GM19468 (cell line): ENCODE measurements around the gene ZNF827.

ENCODE experiments used
- ATAC-seq: cut with Tn5 transposase; IDR thresholded peaks from one replicate; pipeline ENCODE4 v1.9.1; 2021; ENCODE audit warnings: mild to moderate bottlenecking, moderate library complexity, moderate number of reproducible peaks; ENCODE audit not compliant: unreplicated experiment; ENCODE audit errors: extremely low read depth

ZNF827 gene

DNA sequence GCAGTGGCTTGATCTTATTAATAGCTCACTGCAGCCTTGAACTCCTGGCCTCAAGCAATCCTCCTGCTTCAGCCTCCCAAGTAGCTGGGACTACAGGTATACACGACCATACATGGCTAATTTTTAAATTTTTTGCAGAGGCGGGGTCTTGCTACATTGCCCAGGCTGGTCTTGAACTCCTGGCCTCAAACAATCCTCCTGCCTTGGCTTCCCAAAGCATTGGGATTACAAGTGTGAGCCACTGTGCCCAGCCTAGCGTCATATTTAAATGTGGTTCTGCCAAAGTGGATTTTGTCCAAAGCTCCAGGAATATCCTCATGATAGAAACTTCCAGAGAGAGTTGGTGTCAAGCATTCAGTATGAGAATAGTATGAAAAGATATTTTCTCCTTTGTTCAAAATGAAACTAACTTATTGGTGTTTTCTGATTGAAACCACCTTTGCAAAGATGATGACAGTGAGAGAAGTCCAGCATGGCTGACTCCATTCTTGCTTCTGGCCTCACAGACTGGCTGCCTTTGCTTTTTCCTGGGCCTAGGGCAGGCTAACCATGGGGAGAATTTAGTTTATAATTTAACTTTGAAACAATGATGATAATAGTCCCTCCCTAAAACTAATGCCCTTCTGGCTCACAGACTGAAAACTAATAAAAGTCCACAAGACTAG lies 129.6 kb downstream of the ZNF827 start:
- no peak for ATAC-seq

DNA sequence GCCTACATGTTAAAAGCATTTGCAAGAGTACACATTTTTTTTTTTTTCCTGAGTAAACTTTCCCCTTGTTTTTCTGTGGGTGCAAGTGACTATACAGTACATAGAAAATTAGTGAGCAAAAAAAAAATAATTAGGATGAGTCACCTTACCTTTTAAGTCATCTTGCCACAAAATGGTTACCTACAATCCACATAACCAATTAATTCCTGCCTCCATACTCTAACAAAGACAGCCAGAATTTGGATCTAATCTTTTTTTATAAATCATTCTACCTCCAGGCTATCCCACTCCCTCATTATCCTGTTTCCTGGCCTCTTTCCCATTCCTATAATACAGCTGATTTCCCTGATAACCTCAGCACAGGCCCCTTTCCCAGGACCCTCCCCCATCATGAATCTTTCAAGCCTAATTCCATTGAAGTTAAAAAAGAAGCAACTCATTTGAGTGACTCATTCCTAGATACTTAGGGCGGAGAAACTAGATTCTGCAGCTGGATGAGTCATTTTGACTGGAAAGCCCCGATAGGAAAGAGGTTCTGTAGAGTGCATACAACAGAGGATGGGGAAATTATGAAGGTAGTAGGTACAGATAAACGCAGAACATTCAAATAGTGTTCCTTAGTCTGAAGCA lies 130.5 kb downstream of the ZNF827 start:
- ATAC-seq: peak; percentile 47

DNA sequence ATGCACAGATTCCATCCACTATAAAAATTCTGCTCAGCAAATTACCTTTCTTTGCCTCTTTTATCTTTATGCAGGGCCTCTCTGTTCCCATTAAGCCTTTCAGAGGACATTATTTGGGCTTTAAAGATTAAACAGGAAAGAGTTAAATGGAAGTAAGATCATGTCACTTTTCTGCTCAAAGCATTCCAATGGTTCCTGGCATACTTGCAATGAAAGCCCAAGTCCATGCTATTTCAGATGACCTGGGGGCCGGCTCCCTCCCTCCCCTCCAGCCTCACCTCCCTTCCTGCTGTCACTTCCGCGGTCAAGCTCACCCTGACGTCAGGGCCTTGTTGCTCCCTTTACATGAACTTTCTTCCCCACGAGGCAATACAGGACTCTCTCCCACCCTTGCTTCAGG lies 133.1 kb downstream of the ZNF827 start:
- ATAC-seq: no peak

DNA sequence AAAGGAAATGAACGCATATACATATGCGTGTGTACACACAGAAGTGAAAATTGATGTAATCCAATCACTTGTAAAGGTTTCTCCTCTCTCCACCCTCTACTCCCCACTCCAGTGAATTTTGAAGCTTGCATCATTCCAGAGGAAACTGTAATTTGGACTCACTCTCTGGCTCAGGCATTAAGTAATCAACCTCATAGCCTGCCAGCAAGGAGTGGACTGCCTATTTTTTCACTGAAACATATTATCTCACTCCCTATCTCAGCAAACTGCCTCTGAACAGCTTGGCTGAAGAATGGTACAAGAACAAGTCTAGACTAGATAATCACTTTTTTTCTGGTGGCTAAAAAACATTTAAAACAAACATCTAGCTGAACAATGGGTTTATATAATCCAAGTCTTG lies 134.5 kb downstream of the ZNF827 start:
- no peak for ATAC-seq

DNA sequence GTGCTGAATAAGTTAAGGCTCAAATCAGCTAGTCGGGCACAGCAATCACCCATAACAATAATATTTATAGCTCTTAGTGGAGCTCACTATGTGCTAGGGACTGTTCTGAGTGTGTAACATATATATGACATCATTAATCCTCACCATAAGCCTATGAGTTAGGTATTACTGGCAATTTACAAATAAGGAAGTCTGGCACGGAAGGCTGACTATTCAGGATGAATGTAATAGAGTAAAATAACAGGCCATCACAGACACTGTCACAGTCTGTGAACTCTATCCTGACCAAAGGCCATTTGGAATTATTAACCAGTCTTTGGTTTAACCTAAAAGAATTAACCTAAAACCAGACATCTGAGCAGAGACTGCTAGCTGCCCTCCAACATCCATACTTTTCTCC lies 139.4 kb downstream of the ZNF827 start:
- ATAC-seq: no peak

DNA sequence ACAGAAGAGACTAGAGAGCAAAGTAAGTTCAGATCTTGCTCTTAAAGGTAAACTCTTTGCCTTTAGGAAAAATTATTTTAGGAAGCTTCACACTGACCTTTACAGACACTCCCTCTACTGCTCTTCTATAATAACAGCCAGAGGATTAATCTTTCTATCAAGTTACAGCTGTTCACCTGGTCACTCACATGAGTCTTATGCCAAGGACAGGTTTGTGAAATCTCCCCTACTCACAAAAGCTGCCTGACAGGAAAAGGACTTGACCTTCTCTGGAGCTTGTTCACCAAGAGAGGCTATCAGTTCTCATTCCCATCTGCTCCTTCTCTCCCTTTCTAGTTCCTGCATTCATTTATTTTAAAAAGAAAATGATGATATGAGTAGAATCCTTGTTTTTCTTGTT lies 141.3 kb downstream of the ZNF827 start:
- ATAC-seq: no peak

DNA sequence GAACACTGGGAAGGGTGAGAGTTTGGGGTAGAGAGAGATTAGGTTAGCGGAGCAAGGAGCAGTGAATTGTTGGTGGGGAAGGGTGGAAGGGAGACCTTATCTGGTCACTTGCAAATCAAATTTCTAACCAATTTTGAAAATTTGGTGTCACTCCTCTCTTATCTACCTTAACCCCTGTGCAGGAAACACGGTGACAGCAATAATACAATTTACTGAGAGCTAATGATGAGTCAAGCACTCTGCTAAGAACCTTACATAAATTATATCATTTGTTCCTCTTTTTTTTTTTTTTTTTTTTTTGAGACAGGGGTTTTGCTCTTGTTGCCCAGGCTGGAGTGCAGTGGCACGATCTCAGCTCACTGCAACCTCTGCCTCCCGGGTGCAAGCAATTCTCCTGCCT lies 142.3 kb downstream of the ZNF827 start:
- ATAC-seq: no peak

DNA sequence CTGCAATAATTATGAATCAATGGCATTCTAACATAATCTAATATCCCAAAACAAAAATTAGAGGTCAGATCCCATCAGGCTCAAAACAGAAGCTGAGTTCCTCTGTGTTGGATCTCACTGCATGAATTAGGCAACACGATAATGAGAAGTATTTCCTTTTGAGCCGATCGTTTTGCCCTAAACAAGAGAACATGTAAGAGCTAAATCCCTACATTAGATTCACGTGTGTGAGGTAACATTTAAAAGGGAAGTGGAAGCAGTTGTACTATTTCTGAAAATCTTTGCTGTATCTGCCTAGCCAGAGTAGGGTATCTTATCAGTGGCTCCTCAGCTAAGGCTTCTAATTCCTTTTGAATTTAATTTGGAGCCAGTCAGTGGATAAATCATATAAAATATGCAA lies 143.1 kb downstream of the ZNF827 start:
- no peak for ATAC-seq

DNA sequence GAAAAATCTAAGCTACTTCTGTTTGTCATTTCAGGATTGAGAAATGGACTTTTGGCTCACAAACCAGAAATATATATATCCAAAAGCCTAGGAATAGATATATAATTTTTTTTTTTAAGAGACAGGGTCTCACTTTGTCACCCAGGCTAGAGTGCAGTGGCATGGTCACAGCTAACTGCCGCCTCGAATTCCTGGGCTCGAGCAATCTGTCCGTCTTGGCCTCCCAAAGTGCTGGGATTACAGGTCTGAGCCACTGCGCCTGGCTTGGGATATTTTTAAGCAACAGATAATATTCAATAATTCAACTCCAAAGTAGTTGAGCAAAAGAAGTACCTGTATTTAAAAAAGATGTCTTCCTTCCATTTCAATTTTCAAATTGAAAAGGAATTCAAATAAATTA lies 146.2 kb downstream of the ZNF827 start:
- no peak for ATAC-seq

DNA sequence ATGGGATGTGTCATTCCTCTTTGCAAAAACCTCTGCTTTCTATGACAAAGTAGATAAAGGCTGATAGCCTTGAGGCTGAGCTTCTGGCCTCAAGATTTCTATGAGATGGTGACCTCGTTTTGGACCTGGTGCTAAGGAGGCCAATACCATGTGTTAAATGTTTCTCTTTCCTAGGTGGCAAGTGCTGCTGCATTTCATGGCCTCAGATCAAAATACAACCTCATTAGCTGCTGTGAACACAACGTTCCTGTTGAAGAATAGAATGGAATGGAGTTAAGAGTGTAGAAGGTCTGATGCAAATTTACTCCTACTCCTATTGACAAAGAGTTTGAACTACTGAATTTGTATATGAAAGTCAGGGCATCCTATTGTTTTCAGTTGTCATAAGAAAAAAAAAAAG lies 146.6 kb downstream of the ZNF827 start:
- ATAC-seq: no peak

DNA sequence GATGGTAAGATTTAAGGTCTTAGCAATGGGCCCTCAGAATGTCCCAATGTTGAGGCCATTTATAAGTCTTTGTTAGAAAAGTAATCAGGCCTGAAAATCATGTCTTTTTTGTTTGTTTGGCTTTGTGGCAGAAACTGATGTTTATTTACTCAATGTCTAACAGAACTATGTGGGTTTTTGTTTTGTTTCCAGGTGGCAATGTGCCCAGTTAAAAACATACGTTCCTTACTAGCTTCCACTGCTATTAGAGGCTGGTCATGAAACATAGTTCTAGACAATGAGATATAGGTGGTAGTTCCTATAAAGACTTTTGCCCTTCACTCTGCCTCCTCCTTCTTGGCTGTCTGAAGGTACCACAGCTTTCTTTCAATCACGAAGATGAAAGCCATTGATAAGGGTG lies 149.9 kb downstream of the ZNF827 start:
- no peak for ATAC-seq

DNA sequence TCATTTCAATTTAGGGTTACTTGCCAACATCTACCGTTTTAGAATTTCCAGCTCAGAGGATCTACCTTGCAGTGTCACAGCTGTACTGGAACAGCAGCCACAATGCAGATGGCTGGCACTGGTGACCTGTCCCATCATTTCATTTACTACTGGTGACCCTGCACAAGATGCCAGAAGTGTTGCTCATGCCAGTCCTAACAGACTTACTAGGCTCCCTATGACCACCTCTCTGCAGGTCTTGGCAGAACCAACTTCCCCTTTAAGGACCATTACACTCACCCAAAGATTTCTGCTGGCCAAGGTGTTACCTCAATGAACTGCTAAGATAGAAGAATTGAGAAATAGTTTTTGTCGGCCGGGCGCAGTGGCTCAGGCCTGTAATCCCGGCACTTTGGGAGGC lies 151.8 kb downstream of the ZNF827 start:
- no peak for ATAC-seq

DNA sequence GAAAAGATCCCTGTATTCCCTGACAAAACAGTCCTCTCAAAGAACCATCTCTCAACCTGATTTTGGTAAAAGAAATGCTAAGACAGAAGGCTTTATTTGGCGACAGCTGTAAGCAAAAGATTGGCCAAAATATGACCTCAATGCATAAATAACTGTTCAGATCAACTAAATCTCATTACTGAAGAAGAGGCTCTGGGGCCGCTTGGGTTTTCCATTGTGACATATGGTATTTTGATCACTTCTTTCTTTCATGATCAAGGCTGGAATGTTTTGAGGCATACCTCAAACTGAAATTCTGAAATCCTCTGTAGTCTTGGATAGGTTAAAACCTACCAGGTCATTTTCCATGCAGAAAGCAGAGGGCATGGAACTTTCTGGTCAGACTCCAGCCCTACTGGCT lies 152.4 kb downstream of the ZNF827 start:
- no peak for ATAC-seq

DNA sequence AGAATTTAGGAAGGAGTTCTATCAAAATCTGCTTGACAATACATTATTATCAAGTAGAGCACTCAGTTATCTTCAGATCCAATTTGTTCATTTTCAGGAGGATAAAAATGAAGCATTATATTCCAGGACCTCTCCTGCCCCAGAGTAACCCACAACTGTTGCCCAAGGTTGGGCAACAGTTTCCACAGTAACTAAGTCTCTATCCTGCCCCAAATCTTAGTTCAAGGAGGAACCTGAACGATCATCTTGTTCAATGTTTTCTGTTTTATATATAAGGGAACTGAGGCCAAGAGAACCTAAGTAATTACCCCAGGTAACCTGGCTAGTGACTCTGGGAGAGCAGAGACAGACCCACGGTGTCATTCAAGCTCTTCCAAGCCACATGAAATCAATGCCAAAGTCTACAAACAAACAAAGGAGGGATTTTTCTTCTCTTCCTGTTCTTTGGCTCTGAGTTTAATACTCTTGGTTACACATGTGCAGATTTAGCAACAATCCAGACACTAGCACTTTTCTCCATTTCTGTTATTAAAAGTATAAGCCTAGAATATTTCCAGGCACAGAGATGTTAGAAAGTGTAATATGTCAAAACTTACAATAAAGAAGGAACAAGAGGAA lies 153.1 kb downstream of the ZNF827 start:
- ATAC-seq: no peak

DNA sequence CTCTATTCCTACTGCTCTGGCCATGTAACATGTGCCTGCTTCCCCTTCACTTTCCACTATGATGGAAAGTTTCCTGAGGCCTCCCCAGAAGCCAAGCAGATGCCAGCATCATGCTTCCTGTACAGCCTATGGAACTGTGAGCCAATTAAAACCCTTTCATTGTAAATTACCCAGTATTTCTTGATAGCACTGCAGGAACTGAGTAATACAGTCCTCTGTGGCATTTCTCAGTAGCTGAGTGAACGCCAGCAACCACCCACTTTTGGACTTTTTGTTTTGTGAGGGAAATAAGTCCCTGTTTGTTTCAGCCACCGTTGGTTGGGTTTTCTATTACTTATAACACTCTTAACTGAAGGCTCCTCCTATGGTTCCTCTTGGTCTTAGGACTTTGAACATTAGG lies 154.6 kb downstream of the ZNF827 start:
- ATAC-seq: no peak

DNA sequence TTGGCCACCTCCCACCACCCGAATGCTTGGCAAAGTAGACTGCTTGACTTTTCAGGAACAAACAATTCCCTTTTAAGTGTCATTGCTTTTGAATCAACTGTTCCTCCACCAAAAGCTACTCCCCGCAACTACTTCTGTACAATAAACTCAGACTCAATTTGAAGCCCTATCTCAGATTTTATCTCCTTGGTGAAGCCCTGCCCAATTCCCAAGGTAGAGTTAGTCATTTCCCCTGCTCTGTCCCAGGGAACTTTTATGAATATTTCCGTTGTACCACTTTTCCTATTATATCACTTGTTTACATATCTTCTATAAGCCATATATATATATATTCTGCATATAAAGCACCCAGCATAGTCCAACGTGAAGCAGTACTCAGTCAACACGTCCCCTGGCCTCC lies 155.9 kb downstream of the ZNF827 start:
- no peak for ATAC-seq

DNA sequence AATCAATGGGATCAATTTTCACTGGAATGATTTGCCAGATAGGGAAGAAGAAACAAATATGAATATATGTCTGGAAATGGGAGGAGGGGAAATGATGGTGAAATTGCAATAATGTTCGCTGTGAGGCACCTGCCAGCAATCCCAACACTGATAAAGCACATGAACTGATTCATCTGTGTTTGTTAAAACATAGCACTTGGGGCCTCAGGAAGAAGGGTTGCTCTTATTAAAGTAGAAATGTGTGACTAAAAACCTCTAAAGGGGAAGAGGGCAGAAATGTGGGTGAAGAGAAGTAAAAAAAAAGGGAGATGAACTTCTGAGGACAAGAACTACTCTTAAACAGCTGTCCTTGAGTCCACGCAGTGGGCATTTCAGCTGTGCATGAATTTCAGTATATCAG lies 157.3 kb downstream of the ZNF827 start:
- no peak for ATAC-seq

DNA sequence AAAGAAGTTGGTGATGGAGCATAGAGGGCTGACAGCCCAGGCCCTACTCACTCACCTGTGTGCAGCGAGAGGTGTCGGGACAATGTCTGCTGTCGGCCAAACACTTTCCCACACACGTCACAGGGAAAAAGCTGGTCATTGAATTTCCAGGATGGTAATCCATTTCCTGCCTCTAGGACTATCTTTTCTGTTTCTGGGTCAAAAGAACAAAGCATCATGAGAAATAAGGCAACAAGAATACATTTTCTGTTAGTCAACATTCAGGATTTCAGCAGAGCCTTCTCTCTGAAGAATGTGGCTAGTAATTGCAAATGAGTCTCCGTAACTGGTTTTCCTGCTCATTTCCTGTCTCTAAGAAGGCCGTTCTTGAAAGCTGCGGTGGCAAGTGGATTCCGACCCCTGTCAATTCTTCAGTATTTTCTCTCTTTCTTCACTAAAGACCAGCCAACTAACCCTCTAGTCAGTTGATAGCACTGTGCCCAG lies 159.3 kb downstream of the ZNF827 start:
- ATAC-seq: no peak

DNA sequence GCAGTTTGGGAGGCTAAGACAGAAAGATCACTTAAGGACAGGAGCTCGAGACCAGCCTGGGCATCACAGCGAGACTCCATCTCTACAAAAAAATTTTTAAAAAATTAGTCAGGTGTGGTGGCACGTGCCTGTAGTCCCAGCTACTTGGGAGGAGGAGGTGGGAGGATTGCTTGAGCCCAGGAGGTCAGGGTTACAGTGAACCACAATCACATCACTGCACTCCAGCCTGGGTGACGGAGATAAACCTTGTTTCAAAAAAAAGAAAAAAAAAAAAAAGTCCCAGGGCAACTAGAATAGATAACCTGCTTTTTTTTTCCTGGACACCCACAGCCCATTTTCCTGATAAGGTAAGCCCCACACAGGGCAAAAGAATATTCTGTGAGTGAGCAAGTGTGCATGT lies 162.4 kb downstream of the ZNF827 start:
- no peak for ATAC-seq

DNA sequence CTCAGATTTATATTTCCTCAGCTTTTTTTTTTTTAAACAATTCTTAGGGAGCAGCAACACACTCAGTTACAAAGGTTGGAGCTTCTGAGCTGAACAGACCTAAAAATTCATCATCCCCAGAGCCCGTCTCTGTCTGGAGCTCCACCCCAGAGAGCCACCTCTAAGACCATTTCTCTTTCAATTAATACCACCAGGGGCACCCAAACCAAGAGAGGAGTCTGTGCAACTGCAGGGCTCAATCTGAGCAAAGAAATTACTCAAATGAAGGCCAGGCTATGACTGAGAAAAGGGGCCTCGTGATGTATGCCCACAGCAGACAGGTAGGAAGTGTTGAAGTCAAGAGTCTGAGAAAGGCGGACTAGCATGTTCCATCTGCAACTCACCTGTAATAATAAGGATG lies 163.2 kb downstream of the ZNF827 start:
- no peak for ATAC-seq

DNA sequence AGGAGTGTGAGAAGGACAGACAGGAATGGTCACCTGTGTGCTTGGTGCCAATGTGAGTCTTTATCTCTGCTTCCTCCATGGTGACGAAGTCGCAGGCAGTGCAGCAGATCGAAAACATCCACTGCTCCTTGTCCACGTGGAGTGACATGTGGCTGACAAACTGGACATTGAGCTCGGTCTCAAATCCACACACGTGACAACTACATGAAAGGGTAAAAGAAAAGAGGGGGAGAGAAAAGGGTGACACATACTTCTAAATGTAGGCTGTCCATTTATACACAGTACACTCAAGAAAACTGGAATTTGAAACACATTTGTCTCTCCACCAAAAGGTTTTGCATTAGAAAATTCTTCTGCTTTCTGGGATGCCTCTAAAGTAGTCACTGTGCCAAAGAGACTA lies 164.2 kb downstream of the ZNF827 start:
- no peak for ATAC-seq
